Activated T-cell treated with anti-CD3 and anti-CD28 coated beads, Interleukin-2, amount 50 U/mL, for 1 hour (primary cell): ENCODE data around the gene SNRPN.
"Not testable (repeated sequence)": the region's sequence is repeated elsewhere in the genome, so short reads cannot be mapped to it uniquely, and the experiment has no call there.

ENCODE experiments used
- DNase-seq: peaks from one replicate; pipeline ENCODE4 v3.0.0-alpha.2; 2020

SNRPN gene

GRCh38 chr15:24954783-24955530 is at the start of gene SNRPN, which contains the start of gene SNURF:
TSS of gene SNRPN (plus strand) at chr15:24954987. CDS start at chr15:24974454, 19,467 bp downstream.
TSS of gene SNURF (plus strand) at chr15:24954987. CDS start at chr15:24955049, 62 bp downstream.
- DNase-seq = peak; percentile 72

GRCh38 chr15:24916305-24917009 is 38.3 kb upstream of the SNRPN start:
- no peak for DNase-seq

DNA sequence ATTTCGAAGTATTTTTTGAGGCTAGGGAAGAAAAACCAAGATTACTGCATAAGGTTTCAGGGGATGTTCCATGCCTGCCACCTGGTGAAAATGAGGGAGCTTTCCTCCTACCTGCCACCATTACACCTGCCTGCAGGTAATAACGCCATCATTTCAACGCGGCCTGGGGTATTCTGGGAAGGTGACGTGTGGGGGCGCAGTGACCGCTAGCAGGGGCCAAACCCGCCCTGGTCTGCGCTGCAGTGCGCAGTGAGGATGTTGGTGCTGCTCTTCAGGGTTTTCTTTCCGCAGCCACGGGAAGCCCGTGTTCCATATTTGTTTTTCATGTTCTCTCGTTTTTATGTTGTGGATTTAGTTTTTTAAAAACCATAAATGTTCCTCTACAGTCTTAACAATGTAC is 37.4 kb upstream of the SNRPN start:
- no peak for DNase-seq

- DNase-seq = no peak
Measured at GRCh38 chr15:24919446-24919845, 35.3 kb upstream of the SNRPN start.

DNA sequence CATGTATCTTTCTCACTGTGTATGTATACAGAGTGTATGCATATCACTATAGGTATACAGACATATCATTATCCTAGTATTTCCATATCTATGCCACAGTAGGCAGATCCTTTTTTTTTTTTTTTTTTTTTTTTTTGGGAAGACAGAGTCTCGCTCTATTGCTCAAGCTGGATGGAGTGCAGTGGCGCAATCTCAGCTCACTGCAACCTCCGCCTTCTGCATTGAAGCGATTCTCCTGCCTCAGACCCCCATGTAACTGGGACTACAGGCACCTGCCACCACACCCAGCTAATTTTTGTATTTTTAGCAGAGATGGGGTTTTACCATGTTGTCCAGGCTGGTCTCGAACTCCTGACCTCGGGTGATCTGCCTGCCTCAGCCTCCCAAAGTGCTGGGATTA is 32.0 kb upstream of the SNRPN start:
- not testable (repeated sequence) for DNase-seq

GRCh38 chr15:24924153-24924552 is 30.6 kb upstream of the SNRPN start:
- DNase-seq = no peak

- no peak for DNase-seq
Measured at GRCh38 chr15:24924621-24925020, 30.2 kb upstream of the SNRPN start.

DNA sequence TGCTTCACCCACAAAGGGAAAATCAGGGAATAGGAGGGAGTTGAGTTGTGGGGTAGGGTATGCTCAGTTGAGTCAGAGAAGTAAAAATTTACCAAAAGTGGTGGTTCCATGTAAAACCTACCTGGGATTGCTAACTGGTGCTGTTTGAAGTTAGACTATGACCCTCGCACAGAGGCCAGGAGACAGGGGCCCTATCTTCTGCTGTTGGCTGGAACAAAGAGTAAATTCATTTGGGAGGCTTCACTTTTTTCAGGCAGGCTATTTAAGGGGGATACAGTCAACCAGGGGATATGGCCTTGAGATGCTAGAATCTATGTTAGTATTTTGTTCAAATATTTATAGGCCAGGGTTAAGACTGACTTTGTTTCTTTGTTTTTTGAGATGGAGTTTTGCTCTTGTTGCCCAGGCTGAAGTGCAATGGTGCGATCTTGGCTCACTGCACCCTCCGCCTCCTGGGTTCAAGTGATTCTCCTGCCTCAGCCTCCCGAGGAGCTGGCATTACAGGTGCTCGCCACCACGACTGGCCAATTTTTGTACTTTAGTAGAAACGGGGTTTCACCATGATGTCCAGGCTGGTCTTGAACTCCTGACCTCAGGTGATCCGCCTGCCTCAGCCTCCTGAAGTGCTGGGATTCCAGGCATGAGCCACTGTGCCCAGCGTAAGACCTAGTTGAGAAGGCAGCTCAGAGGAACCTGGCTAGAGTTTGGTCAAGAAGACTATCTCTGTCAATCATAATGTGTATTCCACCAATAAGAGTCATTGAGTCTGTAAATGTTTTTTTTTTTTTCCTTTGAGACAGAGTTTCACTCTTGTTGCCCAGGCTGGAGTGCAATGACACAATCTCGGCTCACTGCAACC is 22.7 kb upstream of the SNRPN start:
- not testable (repeated sequence) for DNase-seq

GRCh38 chr15:24933716-24934115 is 21.1 kb upstream of the SNRPN start:
- no peak for DNase-seq

- DNase-seq = not testable (repeated sequence)
Measured at GRCh38 chr15:24938224-24938623, 16.6 kb upstream of the SNRPN start.

DNA sequence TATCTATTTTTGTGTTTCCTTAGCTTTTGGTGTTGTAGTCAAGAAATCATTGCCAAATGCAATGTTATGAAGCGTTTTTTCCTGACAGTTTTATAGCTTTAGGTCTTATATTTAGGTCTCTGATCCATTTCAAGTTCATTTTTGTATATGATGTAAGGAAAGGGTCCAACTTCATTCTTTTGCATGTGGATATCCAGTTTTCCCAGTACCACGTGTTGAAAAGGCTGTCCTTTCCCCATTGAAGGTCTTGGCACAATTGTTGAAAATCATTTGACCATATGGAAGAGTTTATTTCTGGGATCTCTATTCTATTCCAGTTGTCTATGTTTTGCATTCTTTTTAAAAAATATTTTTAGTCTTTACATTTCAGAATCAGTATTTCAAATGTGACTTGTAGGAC is 14.6 kb upstream of the SNRPN start:
- DNase-seq = no peak

GRCh38 chr15:24943361-24943760 is 11.4 kb upstream of the SNRPN start:
- no peak for DNase-seq

DNA sequence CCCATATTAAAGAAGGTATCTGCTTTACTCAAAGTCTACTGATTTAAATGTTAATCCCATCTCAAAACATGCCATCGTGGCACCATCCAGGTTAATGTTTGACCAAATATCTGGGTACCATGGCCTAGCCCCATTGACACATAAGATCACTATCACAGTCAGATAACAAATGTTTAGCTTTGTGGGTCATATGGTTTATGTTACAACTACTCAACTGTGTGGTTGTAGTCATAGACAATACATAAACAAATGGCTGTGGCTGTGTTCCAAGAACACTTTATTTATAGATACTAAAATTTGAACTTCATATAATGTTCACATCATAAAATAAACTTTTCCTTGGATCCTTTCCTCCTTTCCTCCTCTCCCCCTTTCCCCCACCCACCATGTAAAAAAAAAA is 9.8 kb upstream of the SNRPN start:
- DNase-seq = no peak

DNA sequence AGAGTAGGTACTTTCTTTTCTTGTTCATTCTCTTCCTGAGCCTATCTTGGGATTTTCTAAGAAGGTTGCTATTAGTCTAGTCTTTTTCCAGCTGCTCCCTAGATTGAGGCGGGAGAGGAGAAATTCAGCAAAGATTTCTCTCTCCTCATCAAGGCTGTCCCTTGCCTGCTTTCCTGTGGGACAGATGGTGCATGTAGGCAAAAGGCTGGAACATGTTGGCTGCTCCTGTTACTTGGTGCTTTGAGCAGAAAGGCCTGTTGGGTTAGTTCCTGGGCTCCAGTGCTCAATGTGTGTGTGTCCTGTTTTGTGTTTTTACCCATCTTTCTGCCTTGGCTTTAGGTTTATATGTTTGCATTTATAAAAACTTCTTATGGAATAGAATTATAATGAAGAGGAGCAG is 9.1 kb upstream of the SNRPN start:
- no peak for DNase-seq

GRCh38 chr15:24948495-24948894 is 6.3 kb upstream of the SNRPN start:
- no peak for DNase-seq

DNA sequence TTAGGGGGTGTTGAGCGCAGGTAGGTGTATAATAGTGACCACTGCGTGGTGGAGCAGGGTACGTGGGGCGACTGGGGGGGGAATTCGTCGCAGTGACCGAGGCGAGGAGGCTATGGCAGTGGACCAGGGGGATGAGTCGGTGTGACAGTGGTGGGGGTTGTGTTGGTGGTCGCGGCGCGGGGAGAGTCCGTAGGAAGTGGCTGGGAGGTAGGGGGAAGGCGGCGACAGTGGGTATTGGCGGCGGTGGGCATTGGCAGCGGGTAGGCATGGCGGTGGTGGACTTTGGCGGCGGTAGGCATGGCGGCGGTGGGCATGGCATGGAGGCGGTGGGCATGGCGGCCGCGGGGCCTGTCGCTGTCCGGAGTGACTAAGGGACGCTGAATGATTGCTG is 739 bp downstream of the SNRPN start:
- DNase-seq = peak; percentile 53

DNA sequence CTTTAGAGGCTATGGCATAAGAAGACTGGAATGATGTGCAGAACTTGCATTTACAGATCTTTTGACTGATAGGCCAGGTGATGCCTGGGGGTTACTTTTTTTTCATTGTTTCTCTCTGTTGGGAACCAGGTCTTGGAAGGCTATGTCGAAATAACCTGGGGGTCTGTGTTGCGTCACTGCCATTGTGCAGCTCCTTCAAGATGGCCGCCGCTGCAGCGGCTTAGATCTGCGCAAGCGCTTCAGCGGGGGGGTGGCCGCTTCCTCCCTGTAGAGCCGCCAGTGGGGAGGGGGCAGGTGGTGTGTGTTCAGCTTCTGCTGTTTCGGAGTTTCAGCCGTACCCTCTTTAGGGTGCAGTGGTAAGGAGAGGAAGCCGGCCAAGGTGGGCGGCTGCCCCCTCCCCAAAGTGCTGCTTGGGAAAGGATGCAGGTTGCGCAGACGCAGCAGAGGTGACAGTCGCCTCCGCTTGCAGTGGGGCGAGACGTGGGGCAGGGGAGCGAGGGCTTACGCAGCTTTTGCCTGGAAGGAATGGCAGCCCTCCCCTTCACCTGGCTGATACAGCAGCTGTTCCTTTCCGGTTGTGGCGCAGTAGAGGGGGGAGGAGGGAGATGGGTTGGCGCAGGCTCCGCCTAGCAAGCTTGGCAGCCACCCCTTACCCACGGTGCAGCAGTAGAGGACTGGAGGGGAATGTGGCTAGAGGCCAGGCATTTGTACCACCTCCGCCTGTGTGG is 1.5 kb downstream of the SNRPN start:
- peak; percentile 66 for DNase-seq

GRCh38 chr15:24957691-24958090 is 2.9 kb downstream of the SNRPN start:
- DNase-seq = no peak

- DNase-seq = no peak
Measured at GRCh38 chr15:24961967-24962366, 7.2 kb downstream of the SNRPN start.

- DNase-seq = no peak
Measured at GRCh38 chr15:24962880-24963279, 8.1 kb downstream of the SNRPN start.

- no peak for DNase-seq
Measured at GRCh38 chr15:24966364-24967103, 11.7 kb downstream of the SNRPN start.

DNA sequence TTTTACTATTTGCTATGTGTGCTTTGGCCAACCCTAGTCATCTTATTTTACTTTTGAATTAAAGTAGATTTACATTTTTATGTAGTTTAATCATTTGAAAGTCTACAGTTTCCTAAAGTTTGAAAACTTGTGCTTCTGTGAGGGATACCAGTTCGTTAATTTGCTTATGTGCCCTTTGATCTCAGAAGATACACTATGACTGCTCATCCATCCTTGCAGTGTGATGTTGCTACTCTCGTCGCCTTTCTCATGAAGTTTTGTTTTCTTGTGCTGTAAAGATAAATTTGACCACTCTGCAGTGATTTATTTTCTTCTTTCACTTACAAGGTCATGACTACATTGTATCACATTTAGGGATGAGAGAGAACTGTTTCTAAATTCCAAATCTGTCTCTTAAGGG is 16.3 kb downstream of the SNRPN start:
- no peak for DNase-seq
